Frontal cortex (tissue), 4 donors: Measurements from ENCODE around the gene PLD2. TPM values are rescaled to one million over a fixed set of nuclear protein-coding genes. Genes with fewer than 3 reads are reported as not detected.
"Not testable (repeated sequence)": the region's sequence is repeated elsewhere in the genome, so short reads cannot be mapped to it uniquely, and the experiment has no call there.

Experiments used
- DNase-seq, 2 donors: peaks; one replicate each; pipeline ENCODE4 v3.0.0; 2012; ENCODE audit warnings: low spot score in 2 of 2
- FAIRE-seq: peaks from 2 replicates; lab custom pipeline; 2012; peaks lifted over from hg19 to GRCh38; lab: Jason Lieb, UNC
- total RNA-seq: library from RNA; depleted of rRNA; stranded (reverse); fragments of >200 nt; gene quantifications from one replicate; pipeline ENCODE4 v1.2.3, GENCODE V29; 2014
- donor health status: control.
- donor health status: control.
- donor health status: control.

Gene PLD2
- total RNA-seq, 1 donor from 2014 or later, result 8.6 TPM

DNA sequence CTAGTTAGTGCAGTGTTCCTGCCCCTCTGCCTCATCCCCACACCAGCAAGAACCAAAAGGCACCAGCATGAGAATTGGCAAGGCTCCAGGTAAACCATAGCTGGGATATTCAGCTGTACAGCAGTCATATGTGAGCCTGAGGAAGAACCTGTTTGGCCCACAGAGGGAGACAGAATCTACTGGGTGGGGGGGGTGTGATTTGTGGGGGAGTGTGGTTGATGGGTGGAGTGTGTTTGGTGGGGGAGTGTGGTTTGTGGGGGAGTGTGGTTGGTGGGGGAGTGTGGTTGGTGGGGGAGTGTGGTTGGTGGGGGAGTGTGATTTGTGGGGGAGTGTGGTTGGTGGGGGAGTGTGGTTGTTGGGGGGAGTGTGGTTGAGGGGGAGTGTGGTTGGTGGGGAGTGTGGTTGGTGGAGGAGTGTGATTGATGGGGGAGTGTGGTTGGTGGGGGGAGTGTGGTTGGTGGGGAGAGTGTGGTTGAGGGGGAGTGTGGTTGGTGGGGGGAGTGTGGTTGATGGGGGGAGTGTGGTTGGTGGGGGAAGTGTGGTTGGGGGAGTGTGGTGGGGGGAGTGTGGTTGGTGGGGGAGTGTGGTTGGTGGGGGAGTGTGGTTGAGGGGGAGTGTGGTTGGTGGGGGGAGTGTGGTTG is 45.7 kb downstream of the PLD2 start:
- no peak for DNase-seq
- FAIRE-seq, result no peak

- DNase-seq, result no peak
- FAIRE-seq, result no peak
Observed at GRCh38 chr17:4853208-4853671, 46.3 kb downstream of the PLD2 start.

- DNase-seq, result no peak
- no peak for FAIRE-seq
Observed at GRCh38 chr17:4854111-4854681, 47.2 kb downstream of the PLD2 start.

- FAIRE-seq (no peak), DNase-seq (no peak)
Observed at GRCh38 chr17:4856271-4856936, 49.5 kb downstream of the PLD2 start.

DNA sequence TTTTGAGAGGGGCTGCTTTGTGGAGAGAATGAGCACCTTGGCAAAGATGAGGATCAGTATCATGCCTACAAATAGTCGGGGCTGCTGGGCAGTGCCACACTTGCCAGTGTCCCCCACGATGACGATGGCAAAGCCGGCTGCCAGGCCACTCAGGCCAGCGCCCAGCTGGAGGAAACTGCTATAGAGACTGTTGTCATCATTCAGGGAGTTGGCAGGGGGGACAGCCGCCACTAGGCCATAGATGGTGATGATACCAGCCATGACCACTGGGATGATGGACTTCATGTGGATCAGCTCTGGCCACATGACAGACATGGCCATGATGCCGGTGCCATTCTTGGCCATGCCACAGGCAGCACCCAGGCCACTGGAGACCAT is 50.0 kb downstream of the PLD2 start:
- DNase-seq (peak in 1 of 2 donors; percentile 52), FAIRE-seq (no peak)

GRCh38 chr17:4857347-4857746 is 50.4 kb downstream of the PLD2 start:
- DNase-seq, FAIRE-seq: not testable (repeated sequence)

- DNase-seq (peak; percentile 74 to 75), FAIRE-seq (no peak)
Observed at GRCh38 chr17:4858068-4858881, 51.3 kb downstream of the PLD2 start.

DNA sequence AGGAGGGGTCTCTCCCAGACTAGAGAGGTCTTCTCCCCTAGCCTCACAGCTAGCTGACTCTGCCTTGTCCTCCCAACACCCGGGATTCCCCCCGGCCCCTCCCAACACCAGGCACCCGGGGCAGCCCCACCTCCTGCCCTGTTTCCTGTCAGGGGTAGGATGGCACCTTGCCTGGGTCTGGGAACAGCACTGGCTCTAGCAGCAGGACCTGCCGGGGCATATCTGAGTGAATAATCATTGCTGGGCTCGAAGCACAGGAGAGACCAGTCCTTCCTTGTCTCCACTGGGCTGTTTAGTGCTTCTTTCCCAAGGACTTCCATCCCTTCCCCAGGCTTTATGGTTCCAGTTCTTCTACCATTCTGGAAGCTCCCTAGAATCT is 51.9 kb downstream of the PLD2 start:
- DNase-seq (no peak), FAIRE-seq (no peak)

DNA sequence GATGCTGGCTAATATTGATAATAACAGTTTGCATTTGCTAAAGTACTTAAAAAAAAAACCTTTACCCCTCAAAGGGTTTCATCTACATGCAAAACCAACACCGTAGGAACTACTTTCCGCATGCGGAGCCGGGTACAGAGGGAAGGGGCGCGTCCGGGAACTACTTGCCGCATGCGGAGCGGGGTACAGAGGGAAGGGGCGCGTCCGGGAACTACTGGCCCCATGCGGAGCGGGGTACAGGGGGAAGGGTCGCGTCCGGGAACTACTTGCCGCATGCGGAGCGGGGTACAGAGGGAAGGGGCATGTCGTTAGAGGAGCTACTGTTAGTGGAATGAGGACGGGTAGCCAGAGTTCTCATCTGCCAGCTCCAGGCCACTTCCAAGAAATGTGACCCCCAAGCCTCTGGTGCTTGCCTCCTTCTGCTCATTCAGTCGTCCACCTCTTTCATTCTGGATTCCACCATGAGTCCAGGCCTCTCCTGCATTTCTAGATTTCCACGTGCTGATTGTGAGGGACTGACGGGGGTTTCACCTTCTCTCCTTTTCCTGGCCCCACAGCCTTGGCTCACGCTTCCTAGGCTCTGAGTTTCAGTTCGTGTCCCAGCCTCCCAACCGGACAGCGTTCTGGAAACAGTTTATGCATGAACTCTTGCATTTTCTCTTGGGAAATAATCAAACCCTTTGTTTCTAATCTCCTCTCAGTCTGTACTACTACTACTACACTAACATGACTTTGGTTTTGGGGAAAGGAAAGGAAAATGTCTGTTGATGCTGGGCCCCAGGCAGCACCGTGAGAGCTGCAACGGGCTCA is 53.1 kb downstream of the PLD2 start:
- DNase-seq, result no peak
- FAIRE-seq, result no peak

- no peak for DNase-seq
- no peak for FAIRE-seq
Observed at GRCh38 chr17:4860651-4861050, 53.7 kb downstream of the PLD2 start.

DNA sequence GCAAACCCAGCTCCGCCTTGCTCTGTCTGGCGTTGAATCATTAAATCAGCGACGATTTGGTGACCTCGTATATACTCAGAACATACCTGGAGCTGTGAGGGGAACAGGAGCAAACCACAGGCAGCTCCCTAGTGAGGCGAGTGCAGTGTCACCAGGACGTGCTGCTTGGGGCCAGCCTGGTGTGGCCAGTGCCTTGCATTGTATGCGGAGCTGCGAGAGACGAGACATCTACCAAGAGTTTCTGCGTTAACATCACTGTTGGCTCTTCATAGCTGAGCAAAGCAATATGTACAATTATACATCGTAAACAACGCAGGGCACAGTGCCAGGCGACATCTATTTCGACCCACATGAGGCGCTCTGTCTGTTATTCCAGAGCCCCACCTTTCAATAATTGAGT is 54.1 kb downstream of the PLD2 start:
- FAIRE-seq, result no peak
- no peak for DNase-seq

DNA sequence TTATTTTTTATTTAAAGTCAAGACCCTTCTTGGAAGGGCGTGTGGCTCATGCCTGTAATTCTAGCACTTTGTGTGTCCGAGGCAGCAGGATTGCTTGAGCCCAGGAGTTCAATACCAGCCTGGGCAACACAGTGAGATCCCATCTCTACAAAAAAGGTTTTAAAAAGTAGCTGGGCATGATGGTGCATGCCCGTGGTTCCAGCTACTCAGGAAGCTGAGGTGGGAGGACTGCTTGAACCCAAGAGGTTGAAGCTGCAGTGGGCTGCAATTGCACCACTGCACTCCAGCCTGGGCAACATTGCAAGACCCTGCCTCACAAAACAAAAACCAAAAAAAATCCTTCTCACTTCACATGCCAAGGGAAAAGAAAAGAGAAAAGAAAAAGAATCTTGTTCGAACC is 55.8 kb downstream of the PLD2 start:
- FAIRE-seq, result no peak
- DNase-seq, result no peak

DNA sequence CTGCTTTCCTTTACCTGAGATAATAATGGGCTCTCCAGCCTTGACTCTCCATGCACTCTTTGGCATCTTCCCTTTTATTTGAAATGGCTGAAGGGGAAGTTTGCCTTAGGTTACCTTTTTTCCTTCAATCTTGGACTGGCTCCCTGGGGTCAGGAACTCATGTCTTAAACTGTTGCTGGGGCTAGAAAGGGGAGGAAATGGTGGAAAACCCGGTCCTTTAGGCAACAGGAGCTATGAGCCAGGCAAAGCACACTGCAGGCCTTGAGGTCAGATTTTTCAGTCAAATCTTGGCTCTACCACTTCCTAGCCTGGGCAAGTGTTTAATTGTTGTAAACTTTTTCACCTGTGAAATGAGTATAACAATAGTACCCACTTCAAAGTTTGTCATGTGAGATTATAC is 56.4 kb downstream of the PLD2 start:
- no peak for FAIRE-seq
- no peak for DNase-seq

GRCh38 chr17:4867535-4867934 is 60.6 kb downstream of the PLD2 start:
- DNase-seq, FAIRE-seq: not testable (repeated sequence)

DNA sequence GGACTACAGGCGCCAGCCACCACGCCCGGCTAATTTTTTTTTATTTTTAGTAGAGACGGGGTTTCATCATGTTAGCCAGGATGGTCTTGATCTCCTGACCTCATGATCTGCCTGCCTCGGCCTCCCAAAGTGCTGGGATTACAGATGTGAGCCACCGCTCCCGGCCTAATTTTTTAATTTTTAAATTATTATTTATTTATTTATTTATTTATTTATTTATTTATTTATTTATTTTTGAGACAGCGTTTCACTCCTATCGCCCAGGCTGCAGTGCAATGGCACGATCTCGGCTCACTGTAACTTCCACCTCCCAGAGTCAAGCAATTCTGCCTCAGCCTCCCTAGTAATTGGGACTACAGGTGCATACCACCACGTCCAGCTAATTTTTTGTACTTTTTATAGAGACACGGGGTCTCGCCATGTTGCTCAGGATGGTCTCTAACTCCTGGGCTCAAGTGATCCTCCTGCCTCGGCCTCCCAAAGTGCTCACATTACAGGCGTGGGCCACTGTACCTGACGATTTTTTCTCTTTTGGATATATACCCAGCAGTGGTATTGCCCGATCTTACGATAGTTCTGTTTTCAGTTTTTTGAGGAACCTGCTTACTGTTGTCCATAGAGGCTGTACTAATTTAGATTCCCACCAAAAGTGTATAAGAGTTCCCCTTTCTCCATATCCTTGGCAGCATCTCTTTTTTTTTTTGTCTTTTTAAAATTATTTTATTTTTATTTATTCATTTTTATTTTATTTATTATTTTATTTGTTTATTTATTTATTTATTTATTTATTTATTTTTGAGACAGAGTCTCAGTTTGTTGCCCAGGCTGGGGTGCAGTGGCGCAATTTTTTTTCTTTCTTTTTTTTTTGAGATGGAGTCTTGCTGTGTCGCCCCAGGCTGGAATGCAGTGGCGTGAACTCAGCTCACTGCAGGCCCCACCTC is 62.4 kb downstream of the PLD2 start:
- peak; percentile 83 for FAIRE-seq
- not testable (repeated sequence) for DNase-seq

GRCh38 chr17:4870855-4871254 is 63.9 kb downstream of the PLD2 start:
- FAIRE-seq, result no peak

DNA sequence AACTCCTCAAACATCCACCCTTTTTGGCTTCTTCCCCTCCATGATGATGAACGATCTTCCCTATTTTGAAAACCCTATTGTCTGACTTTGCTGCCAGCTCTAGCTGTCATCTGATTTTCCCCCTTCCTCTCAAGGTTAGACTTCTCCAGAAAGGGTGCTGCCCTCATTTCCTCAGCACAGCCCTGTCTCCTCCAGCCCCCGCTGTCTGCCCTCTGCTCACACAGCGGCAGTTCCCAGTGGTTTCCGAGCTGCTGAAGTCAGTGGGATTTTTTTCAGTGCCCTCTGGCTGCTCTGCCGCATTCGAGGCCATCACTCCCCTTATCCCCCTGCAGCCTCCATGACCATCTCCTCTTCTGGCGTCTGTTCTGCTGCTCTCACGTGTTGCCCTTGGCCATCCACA is 65.8 kb downstream of the PLD2 start:
- no peak for FAIRE-seq
- no peak for DNase-seq

More at GRCh38 chr17:4870855-4871254, 63.9 kb downstream of the PLD2 start:
- no peak for DNase-seq
